Measurements from ENCODE around the gene POC1A. TPM values are rescaled to one million over a fixed set of nuclear protein-coding genes. Genes with fewer than 3 reads are reported as not detected.
A peak's percentile ranks its signal among the peaks of the same experiment; 100 is the strongest.

Gene POC1A
- total RNA-seq, 1 experiment from 2014 or later, result 27.1 TPM

DNA sequence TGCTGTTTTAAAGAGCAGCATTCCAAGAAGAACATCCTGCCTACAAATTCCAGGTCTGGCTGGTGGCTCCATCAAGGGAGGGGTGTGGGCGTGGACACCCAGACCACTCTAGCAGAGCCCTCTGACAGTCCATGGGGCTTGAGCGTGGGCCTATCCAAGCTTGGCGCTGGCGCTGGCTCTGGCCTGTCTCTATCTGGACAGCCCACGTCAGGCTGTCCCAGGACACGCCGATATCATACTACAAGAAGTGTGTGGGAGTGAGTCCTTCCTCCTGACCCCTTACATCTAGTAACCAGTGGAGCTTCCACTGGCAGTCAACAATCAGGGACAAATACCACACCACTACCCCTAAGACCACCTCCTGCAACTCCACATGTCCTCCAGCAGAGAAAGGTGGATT, 80.7 kb downstream of the POC1A start:
- Histone ChIP-seq H3K4me1 (no peaks in the 10 kb centered on the region), H3K27ac (no peak overlapping the region), H3K4me3 (no peak overlapping the region), H3K9me3 (replicated peaks) (no peaks in the 10 kb centered on the region), H3K27me3 (no peaks in the 10 kb centered on the region), H3K36me3 (peaks cover 5% of the 10 kb centered on the region; the same call in 1 of the 2 replicates)
- no peak for DNase-seq

GRCh38 chr3:52072471-52072870, 81.8 kb downstream of the POC1A start:
- Histone ChIP-seq H3K9me3 (replicated peaks) (no peaks in the 10 kb centered on the region), H3K36me3 (peaks cover 5% of the 10 kb centered on the region; the same call in 1 of the 2 replicates), H3K27ac (no peak overlapping the region), H3K4me3 (no peak overlapping the region), H3K4me1 (no peaks in the 10 kb centered on the region), H3K27me3 (no peaks in the 10 kb centered on the region)
- no peak for DNase-seq

DNA sequence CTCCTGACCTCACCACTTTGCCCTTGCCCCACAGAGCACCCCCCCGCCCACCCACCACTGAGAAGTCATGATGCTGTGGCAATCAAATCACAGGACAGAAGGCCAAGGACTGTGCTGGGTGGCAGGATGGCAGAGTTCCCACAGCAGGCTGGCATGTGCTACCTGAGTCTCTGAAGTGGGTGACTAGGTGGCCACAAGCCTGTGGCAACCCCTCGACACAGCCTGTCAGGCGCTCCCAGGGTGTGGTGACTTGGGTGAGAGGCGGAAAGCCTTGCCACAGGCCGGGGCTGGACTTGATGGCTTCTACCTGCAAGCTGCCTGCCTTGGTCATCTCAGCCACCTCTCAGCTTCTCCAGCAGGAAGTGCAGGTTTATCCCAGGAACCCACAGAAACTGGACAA, 82.2 kb downstream of the POC1A start:
- H3K27ac ChIP-seq, result no peak overlapping the region
- no peak for DNase-seq
- H3K9me3 ChIP-seq (replicated peaks), result no peaks in the 10 kb centered on the region
- H3K36me3 ChIP-seq, result peaks cover 5% of the 10 kb centered on the region; the same call in 1 of the 2 replicates
- H3K27me3 ChIP-seq, result no peaks in the 10 kb centered on the region
- no peak overlapping the region for H3K4me3 ChIP-seq
- H3K4me1 ChIP-seq, result no peaks in the 10 kb centered on the region

DNA sequence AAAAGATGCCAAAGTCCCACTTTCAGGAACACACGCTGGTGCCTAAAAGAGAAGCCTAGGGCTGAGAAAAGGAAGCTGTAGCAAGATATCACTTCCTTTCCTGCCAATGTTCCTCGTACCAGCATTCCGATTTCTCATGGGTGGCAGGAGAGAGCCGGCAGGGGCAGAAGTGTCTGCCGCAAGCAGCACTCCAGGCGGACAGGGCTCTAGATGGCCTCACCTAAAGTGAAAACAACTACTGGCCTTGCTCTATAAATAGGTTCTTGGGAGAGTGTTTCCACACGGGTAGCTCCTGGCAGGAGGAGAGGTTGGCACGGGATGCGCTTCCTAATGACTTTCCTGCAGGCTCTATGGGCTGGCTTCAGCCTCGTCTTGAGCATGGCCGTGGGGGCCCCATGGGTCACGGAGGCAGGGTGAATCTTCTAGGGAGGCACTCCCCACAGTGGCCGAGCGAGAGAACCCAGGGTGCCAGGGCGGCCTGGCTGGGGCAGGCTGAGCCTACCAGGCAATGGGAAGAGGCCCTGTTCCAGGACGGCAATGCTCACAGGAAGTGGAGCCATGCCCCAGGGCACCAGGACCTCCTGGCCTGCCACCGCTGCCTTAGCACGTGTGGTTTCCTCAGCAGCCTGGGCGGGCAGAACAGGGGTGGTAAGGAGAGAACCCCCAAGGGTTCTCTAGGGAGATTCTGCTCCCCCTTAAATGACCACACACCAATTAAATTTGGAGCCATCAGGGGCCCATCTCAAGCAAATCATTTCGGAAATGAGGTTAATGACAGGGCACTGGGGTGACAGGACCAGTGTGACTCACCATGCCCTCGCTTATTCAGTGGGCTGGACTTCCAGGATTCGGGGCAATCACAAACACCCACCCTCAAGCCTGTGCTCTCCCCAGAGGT, 83.2 kb downstream of the POC1A start:
- Histone ChIP-seq H3K27me3 (no peaks in the 10 kb centered on the region), H3K27ac (no peak overlapping the region), H3K4me1 (no peaks in the 10 kb centered on the region), H3K4me3 (no peak overlapping the region), H3K9me3 (replicated peaks) (no peaks in the 10 kb centered on the region), H3K36me3 (peaks cover 5% of the 10 kb centered on the region; the same call in 1 of the 2 replicates)
- DNase-seq, result no peak

- no peaks in the 10 kb centered on the region for H3K4me1 ChIP-seq
- H3K27ac ChIP-seq, result no peak overlapping the region
- no peaks in the 10 kb centered on the region for H3K27me3 ChIP-seq
- H3K9me3 ChIP-seq (replicated peaks), result no peaks in the 10 kb centered on the region
- no peak for DNase-seq
- H3K36me3 ChIP-seq, result peaks cover 5% of the 10 kb centered on the region; the same call in 1 of the 2 replicates
- H3K4me3 ChIP-seq, result no peak overlapping the region
These were observed 84.4 kb downstream of the POC1A start for GRCh38 chr3:52069855-52070254.

DNA sequence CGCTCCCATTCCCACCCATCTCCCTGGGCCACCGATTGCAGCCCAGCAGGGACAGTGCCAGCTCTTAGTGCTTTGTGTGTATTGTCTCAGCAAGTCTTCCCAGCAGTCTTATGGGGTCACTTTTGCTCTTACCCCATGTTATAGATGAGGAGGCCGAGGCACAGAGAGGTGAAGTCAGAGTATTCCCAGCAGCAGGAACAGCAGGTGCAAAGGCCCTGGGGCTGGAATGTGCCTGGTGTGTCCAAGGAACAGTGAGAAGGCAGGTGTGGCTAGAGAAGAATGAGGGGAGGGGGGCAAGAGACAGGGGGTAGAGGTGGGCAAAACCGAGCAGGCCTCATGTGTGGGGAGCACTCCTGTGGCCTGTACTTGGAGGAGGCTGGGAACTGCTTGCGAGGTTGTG, 85.1 kb downstream of the POC1A start:
- Histone ChIP-seq H3K9me3 (replicated peaks) (no peaks in the 10 kb centered on the region), H3K4me1 (no peaks in the 10 kb centered on the region), H3K4me3 (no peak overlapping the region), H3K27me3 (no peaks in the 10 kb centered on the region), H3K36me3 (no peaks in the 10 kb centered on the region), H3K27ac (no peak overlapping the region)
- no peak for DNase-seq

DNA sequence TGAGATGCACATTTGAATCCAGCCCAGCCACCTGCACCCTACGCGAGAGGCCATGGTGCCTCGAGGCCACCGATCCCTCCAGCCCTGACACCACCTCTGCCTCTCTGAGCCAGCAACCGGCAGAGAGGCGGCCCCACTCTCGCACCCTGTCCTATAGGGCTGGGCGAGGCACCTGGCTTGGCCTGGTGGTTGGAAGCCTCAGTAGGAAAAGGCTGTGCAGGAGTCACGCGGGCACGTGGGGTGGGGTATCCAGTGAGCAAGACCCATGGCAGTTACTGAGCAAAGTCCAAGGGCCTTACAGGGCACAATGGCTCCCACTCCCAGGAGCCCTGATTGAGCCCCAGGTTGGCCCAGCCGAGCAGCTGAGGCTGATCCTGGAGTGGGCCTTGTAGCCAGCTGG, 85.5 kb downstream of the POC1A start:
- H3K4me1 ChIP-seq, result no peaks in the 10 kb centered on the region

GRCh38 chr3:52068055-52068571, 86.1 kb downstream of the POC1A start:
- no peaks in the 10 kb centered on the region for H3K36me3 ChIP-seq
- H3K4me1 ChIP-seq, result peaks cover 5% of the 10 kb centered on the region; the same call in 1 of the 2 replicates
- H3K4me3 ChIP-seq, result no peak overlapping the region
- no peaks in the 10 kb centered on the region for H3K9me3 ChIP-seq (replicated peaks)
- no peaks in the 10 kb centered on the region for H3K27me3 ChIP-seq
- no peak overlapping the region for H3K27ac ChIP-seq
- no peak for DNase-seq

More for the DNA sequence above, 85.5 kb downstream of the POC1A start:
- H3K27ac ChIP-seq, result no peak overlapping the region
- H3K4me3 ChIP-seq, result no peak overlapping the region
- H3K9me3 ChIP-seq (replicated peaks), result no peaks in the 10 kb centered on the region
- no peak for DNase-seq
- H3K27me3 ChIP-seq, result no peaks in the 10 kb centered on the region
- no peaks in the 10 kb centered on the region for H3K36me3 ChIP-seq

DNA sequence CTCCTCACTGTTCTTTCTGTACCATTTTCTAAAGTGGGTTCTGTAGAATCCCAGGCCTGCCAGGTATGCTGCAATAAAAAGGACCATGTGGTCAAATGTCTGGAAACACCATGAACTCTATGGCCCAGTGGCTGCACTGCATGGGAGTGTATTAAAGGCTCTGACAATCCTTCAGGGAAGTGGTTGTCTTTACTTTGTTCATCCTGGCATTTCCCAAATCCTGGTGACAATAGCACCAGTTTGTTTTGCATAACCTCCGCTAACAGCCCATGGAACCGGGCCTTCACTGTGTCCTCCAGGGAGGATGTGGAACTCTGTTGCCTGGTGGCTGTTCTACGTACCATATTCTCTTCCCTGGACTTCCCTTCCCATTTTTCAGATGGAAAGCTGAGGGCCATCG, 86.7 kb downstream of the POC1A start:
- Histone ChIP-seq H3K27me3 (no peaks in the 10 kb centered on the region), H3K4me3 (no peak overlapping the region), H3K27ac (no peak overlapping the region), H3K36me3 (no peaks in the 10 kb centered on the region), H3K4me1 (peaks cover 10% of the 10 kb centered on the region), H3K9me3 (replicated peaks) (no peaks in the 10 kb centered on the region)
- no peak for DNase-seq

DNA sequence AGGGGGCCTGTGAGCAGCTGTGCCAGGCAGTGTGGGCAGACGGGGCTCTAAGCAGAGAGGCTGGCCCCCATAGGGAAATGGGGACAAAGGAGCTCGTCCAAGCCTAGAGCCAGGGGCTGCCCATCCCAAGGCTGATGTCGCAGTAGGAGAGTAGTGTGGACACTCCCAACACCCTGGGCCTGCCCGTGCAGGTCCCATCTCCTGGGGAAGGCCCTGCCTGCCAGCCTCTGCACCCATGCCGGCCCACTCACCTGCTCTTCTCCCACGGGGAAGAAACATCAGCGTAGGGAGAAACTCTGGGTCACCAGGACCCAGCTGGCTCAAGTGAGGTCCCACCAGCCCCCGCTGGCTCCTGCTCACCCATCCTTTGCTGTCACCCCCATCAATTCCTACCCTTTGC, 87.2 kb downstream of the POC1A start:
- H3K27me3 ChIP-seq, result no peaks in the 10 kb centered on the region
- peaks cover 11% of the 10 kb centered on the region for H3K4me1 ChIP-seq
- DNase-seq, result no peak
- no peak overlapping the region for H3K4me3 ChIP-seq
- no peaks in the 10 kb centered on the region for H3K9me3 ChIP-seq (replicated peaks)
- no peaks in the 10 kb centered on the region for H3K36me3 ChIP-seq
- no peak overlapping the region for H3K27ac ChIP-seq

GRCh38 chr3:52065264-52065756, 88.9 kb downstream of the POC1A start:
- Histone ChIP-seq H3K9me3 (replicated peaks) (no peaks in the 10 kb centered on the region), H3K4me1 (peaks cover 11% of the 10 kb centered on the region), H3K4me3 (no peak overlapping the region), H3K27ac (no peak overlapping the region), H3K36me3 (no peaks in the 10 kb centered on the region), H3K27me3 (no peaks in the 10 kb centered on the region)
- no peak for DNase-seq

GRCh38 chr3:52064561-52064960, 89.7 kb downstream of the POC1A start:
- Histone ChIP-seq H3K27ac (no peak overlapping the region), H3K27me3 (no peaks in the 10 kb centered on the region), H3K36me3 (no peaks in the 10 kb centered on the region), H3K9me3 (replicated peaks) (no peaks in the 10 kb centered on the region), H3K4me1 (peaks cover 11% of the 10 kb centered on the region), H3K4me3 (no peak overlapping the region)
- no peak for DNase-seq

DNA sequence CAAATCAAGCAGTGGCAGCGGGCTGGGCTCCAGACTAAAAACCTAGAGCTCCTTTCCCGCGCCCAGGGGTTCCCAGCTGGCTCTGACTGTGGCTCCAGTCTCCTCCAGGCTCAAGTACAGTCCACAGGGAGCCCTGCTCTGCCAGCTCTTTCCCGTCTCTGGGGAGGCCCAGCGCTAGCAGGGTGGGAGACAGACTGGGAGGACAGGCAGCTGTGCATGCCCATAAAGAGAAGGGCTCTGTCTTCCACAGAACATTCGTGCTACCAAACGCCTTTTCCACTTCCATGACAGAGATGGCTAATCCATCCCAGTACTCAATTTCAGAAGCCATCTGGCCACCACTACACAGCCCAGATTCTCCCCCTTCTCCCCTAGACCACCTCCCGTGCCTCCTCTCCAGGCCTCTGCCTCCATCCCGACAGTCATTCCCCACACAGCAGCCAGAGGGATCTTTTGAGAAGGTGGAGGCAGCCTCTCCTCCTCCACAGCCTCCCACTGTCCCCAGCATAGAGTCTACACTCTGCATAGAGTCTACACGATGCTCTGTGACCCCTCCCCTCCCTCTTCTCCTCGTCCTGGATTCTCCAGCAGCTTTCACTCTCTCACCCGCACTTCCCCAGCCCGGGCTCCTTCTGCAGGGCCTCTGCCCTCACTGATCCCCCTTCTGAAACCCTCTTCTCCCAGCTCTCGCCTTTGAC, 91.0 kb downstream of the POC1A start:
- H3K4me1 ChIP-seq, result peaks cover 11% of the 10 kb centered on the region

GRCh38 chr3:52062505-52062904, 91.7 kb downstream of the POC1A start:
- no peak overlapping the region for H3K27ac ChIP-seq
- H3K4me3 ChIP-seq, result no peak overlapping the region
- no peaks in the 10 kb centered on the region for H3K36me3 ChIP-seq
- no peak for DNase-seq
- H3K27me3 ChIP-seq, result no peaks in the 10 kb centered on the region
- H3K4me1 ChIP-seq, result peaks cover 11% of the 10 kb centered on the region
- H3K9me3 ChIP-seq (replicated peaks), result no peaks in the 10 kb centered on the region

More for the DNA sequence above, 91.0 kb downstream of the POC1A start:
- Histone ChIP-seq H3K36me3 (no peaks in the 10 kb centered on the region), H3K4me3 (no peak overlapping the region), H3K27ac (no peak overlapping the region), H3K9me3 (replicated peaks) (no peaks in the 10 kb centered on the region), H3K27me3 (no peaks in the 10 kb centered on the region)
- peak; percentile 77 to 82 for DNase-seq

Measured in SJCRH30 (cell line).